Rectal smooth muscle tissue (tissue), 1 donor: Measurements from ENCODE around the gene KCND2.

ENCODE experiments used
- H3K27ac ChIP-seq: one replicate; pipeline ENCODE4 v1.7.0; 2013; ENCODE audit warnings: low read depth, low read length, inconsistent platforms
- H3K27me3 ChIP-seq: one replicate; pipeline ENCODE4 v1.7.0; 2013; ENCODE audit warnings: low read length; ENCODE audit not compliant: control insufficient read depth, insufficient read depth
- H3K36me3 ChIP-seq: one replicate; pipeline ENCODE4 v1.7.0; 2013; ENCODE audit warnings: low read length; ENCODE audit not compliant: control insufficient read depth, insufficient read depth
- H3K4me1 ChIP-seq: one replicate; pipeline ENCODE4 v1.7.0; 2013; ENCODE audit warnings: low read length; ENCODE audit not compliant: control insufficient read depth, insufficient read depth
- H3K4me3 ChIP-seq: one replicate; pipeline ENCODE4 v1.7.0; 2013; ENCODE audit warnings: low read length
- H3K9ac ChIP-seq: one replicate; pipeline ENCODE4 v1.7.0; 2013; ENCODE audit warnings: low read length

Gene KCND2

GRCh38 chr7:120400806-120401455 lies 128.0 kb downstream of the KCND2 start:
- H3K4me1 ChIP-seq: no peaks in the 10 kb centered on the region
- no peak overlapping the region for H3K4me3 ChIP-seq

GRCh38 chr7:120402079-120402767 lies 129.2 kb downstream of the KCND2 start:
- H3K4me3 ChIP-seq: no peak overlapping the region
- H3K36me3 ChIP-seq: no peaks in the 10 kb centered on the region
- no peaks in the 10 kb centered on the region for H3K4me1 ChIP-seq
- no peaks in the 10 kb centered on the region for H3K27me3 ChIP-seq
- no peak overlapping the region for H3K9ac ChIP-seq
- H3K27ac ChIP-seq: no peak overlapping the region

More at GRCh38 chr7:120400806-120401455, 128.0 kb downstream of the KCND2 start:
- no peaks in the 10 kb centered on the region for H3K36me3 ChIP-seq
- H3K9ac ChIP-seq: no peak overlapping the region
- H3K27ac ChIP-seq: no peak overlapping the region
- no peaks in the 10 kb centered on the region for H3K27me3 ChIP-seq

- Histone ChIP-seq H3K9ac (no peak overlapping the region), H3K36me3 (no peaks in the 10 kb centered on the region), H3K4me3 (no peak overlapping the region), H3K4me1 (no peaks in the 10 kb centered on the region), H3K27ac (no peak overlapping the region), H3K27me3 (no peaks in the 10 kb centered on the region)
Observed at GRCh38 chr7:120402801-120403200, 129.8 kb downstream of the KCND2 start.

GRCh38 chr7:120404042-120404441 lies 131.1 kb downstream of the KCND2 start:
- H3K4me3 ChIP-seq: no peak overlapping the region
- H3K27ac ChIP-seq: no peak overlapping the region
- H3K4me1 ChIP-seq: no peaks in the 10 kb centered on the region

GRCh38 chr7:120405652-120406051 lies 132.7 kb downstream of the KCND2 start:
- Histone ChIP-seq H3K27me3 (no peaks in the 10 kb centered on the region), H3K4me1 (no peaks in the 10 kb centered on the region), H3K9ac (no peak overlapping the region), H3K36me3 (no peaks in the 10 kb centered on the region), H3K4me3 (no peak overlapping the region), H3K27ac (no peak overlapping the region)

More at GRCh38 chr7:120404042-120404441, 131.1 kb downstream of the KCND2 start:
- Histone ChIP-seq H3K36me3 (no peaks in the 10 kb centered on the region), H3K27me3 (no peaks in the 10 kb centered on the region), H3K9ac (no peak overlapping the region)

- Histone ChIP-seq H3K27ac (no peak overlapping the region), H3K36me3 (no peaks in the 10 kb centered on the region), H3K27me3 (no peaks in the 10 kb centered on the region), H3K4me3 (no peak overlapping the region), H3K9ac (no peak overlapping the region), H3K4me1 (no peaks in the 10 kb centered on the region)
Observed at GRCh38 chr7:120407010-120407409, 134.0 kb downstream of the KCND2 start.

GRCh38 chr7:120412139-120413050 lies 139.4 kb downstream of the KCND2 start:
- Histone ChIP-seq H3K4me1 (no peaks in the 10 kb centered on the region), H3K36me3 (no peaks in the 10 kb centered on the region), H3K9ac (no peak overlapping the region), H3K27me3 (no peaks in the 10 kb centered on the region), H3K27ac (no peak overlapping the region), H3K4me3 (no peak overlapping the region)

GRCh38 chr7:120413164-120413563 lies 140.2 kb downstream of the KCND2 start:
- Histone ChIP-seq H3K9ac (no peak overlapping the region), H3K36me3 (no peaks in the 10 kb centered on the region), H3K27me3 (no peaks in the 10 kb centered on the region), H3K4me1 (no peaks in the 10 kb centered on the region), H3K4me3 (no peak overlapping the region), H3K27ac (no peak overlapping the region)

- H3K27me3 ChIP-seq: no peaks in the 10 kb centered on the region
- no peak overlapping the region for H3K9ac ChIP-seq
- H3K27ac ChIP-seq: no peak overlapping the region
- no peaks in the 10 kb centered on the region for H3K36me3 ChIP-seq
- no peak overlapping the region for H3K4me3 ChIP-seq
- H3K4me1 ChIP-seq: no peaks in the 10 kb centered on the region
Observed at GRCh38 chr7:120417244-120417979, 144.4 kb downstream of the KCND2 start.

GRCh38 chr7:120421151-120421651 lies 148.2 kb downstream of the KCND2 start:
- H3K4me3 ChIP-seq: no peak overlapping the region
- H3K4me1 ChIP-seq: no peaks in the 10 kb centered on the region
- H3K9ac ChIP-seq: no peak overlapping the region
- no peaks in the 10 kb centered on the region for H3K27me3 ChIP-seq
- H3K27ac ChIP-seq: no peak overlapping the region
- H3K36me3 ChIP-seq: no peaks in the 10 kb centered on the region

- Histone ChIP-seq H3K27me3 (no peaks in the 10 kb centered on the region), H3K9ac (no peak overlapping the region), H3K4me1 (no peaks in the 10 kb centered on the region), H3K27ac (no peak overlapping the region), H3K4me3 (no peak overlapping the region), H3K36me3 (no peaks in the 10 kb centered on the region)
Observed at GRCh38 chr7:120431016-120431415, 158.0 kb downstream of the KCND2 start.
